Measurements from ENCODE around the gene ATG9A. TPM values are rescaled to one million over a fixed set of nuclear protein-coding genes. Genes with fewer than 3 reads are reported as not detected.
"Not testable (repeated sequence)": the region's sequence is repeated elsewhere in the genome, so short reads cannot be mapped to it uniquely, and the experiment has no call there.

The ATG9A gene
- total RNA-seq, 5 donors from 2014 or later (not counting 1 experiment from before 2014, with no cell fraction given), result 52.5 to 72.9 (median 57.6) TPM

DNA sequence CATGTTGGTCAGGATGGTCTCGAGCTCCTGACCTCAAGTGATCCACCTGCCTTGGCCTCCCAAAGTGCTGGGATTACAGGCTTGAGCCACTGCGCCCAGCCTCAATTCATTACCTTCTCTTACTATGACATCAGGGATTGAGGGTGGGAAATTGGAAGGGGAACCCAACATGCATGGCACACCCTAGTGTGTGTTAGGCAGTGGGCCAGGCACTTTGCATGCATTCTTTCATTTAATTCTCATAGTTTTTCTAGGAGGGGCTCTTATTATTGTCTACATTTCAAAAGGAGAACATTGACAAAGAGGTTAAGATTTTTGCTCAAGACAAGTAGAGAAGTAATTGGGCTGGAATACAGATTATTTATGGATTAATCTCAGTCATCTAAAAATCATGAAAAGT is 38.9 kb upstream of the ATG9A start:
- WGBS (ENCODE audit: insufficient coverage), result no CpG with 5 or more reads among the region's 2 CpGs
- Histone ChIP-seq H3K27ac (ENCODE audit: low read length) (no peak overlapping the region), H3K36me3 (ENCODE audit: control insufficient read depth in 2 of 2, extremely low read depth in 1 of 2, insufficient read depth in 1 of 2, low read length in 1 of 2) (no peaks in the 10 kb centered on the region), H3K27me3 (replicated peaks in 1 of 2; ENCODE audit: control insufficient read depth in 2 of 2, extremely low read depth in 1 of 2, insufficient read depth in 2 of 2, low read length in 1 of 2) (peaks cover 0 to 16% of the 10 kb centered on the region in 2 experiments), H3K9me3 (no peaks in the 10 kb centered on the region), H3K4me1 (ENCODE audit: control insufficient read depth in 1 of 2, extremely low read depth in 1 of 2, insufficient read depth in 2 of 2, low read length in 2 of 2) (no peaks in the 10 kb centered on the region), H3K4me3 (ENCODE audit: control insufficient read depth in 1 of 2, extremely low read depth in 1 of 2, low read length in 1 of 2) (no peak overlapping the region)
- Mint-ChIP-seq H3K9me3 (no peaks in the 10 kb centered on the region), H3K4me1 (no peaks in the 10 kb centered on the region), H3K4me3 (no peak overlapping the region), H3K27ac (no peak overlapping the region), H3K36me3 (no peaks in the 10 kb centered on the region), H3K27me3 (no peaks in the 10 kb centered on the region)
- ATAC-seq (replicated peaks in 1 of 4) (no peak), DNase-seq (no peak)
- ChIA-PET POLR2A (no interaction called here), CTCF (interaction anchor here in 1 of 2 donors (0.7 kb wide), 1 partner anchor 8 kb away, joined by 13 read pairs; no protein-coding TSS in a partner anchor)

DNA sequence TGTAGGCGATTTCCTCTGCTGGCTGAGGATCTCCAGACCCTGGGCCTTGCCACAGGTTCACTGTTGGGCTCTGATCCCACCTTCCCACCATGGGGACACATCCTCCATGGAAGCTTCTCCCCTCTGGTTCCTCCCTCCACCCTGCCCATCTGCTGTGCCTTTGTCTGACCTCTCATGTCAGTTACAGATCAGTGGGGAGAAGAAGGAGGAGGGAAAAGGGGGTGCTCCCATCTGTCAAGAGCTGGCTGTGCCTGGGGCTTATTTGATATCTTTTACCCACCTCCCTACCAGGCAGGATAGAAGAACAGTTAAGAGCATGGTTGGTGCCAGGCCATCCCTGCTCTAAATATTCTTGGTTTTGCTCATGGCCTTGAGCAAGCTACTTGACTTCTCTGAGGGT is 37.5 kb upstream of the ATG9A start:
- peaks cover 0 to 1% (median 0%) of the 10 kb centered on the region in 3 donors for H3K4me1 Mint-ChIP-seq
- no peak overlapping the region for H3K4me3 ChIP-seq (ENCODE audit: control insufficient read depth in 1 of 2, extremely low read depth in 1 of 2, low read length in 1 of 2)
- CTCF ChIA-PET, result no interaction called here
- no peaks in the 10 kb centered on the region for H3K9me3 Mint-ChIP-seq
- peaks cover 0 to 14% of the 10 kb centered on the region in 2 experiments for H3K27me3 ChIP-seq (replicated peaks in 1 of 2; ENCODE audit: control insufficient read depth in 2 of 2, extremely low read depth in 1 of 2, insufficient read depth in 2 of 2, low read length in 1 of 2)
- no peak for ATAC-seq (replicated peaks in 1 of 4)
- H3K36me3 ChIP-seq (ENCODE audit: control insufficient read depth in 2 of 2, extremely low read depth in 1 of 2, insufficient read depth in 1 of 2, low read length in 1 of 2), result no peaks in the 10 kb centered on the region
- no peak overlapping the region for H3K27ac Mint-ChIP-seq
- no peaks in the 10 kb centered on the region for H3K9me3 ChIP-seq
- H3K36me3 Mint-ChIP-seq, result no peaks in the 10 kb centered on the region
- no peaks in the 10 kb centered on the region for H3K4me1 ChIP-seq (ENCODE audit: control insufficient read depth in 1 of 2, extremely low read depth in 1 of 2, insufficient read depth in 2 of 2, low read length in 2 of 2)
- no peak for DNase-seq
- H3K4me3 Mint-ChIP-seq, result no peak overlapping the region
- POLR2A ChIA-PET, result no interaction called here
- no peaks in the 10 kb centered on the region for H3K27me3 Mint-ChIP-seq
- no peak overlapping the region for H3K27ac ChIP-seq (ENCODE audit: low read length)
- WGBS (ENCODE audit: insufficient coverage), result no CpG with 5 or more reads among the region's 1 CpG

- ChIA-PET CTCF (interaction anchor here in 1 of 2 donors (0.7 kb wide), 1 partner anchor 61 kb away, joined by 3 read pairs; no protein-coding TSS in a partner anchor), POLR2A (no interaction called here)
- peaks cover 0 to 8% (median 0%) of the 10 kb centered on the region in 3 donors for H3K4me1 Mint-ChIP-seq
- H3K4me3 ChIP-seq (ENCODE audit: control insufficient read depth in 1 of 2, extremely low read depth in 1 of 2, low read length in 1 of 2), result no peak overlapping the region
- peaks cover 0 to 10% of the 10 kb centered on the region in 2 experiments for H3K27me3 ChIP-seq (replicated peaks in 1 of 2; ENCODE audit: control insufficient read depth in 2 of 2, extremely low read depth in 1 of 2, insufficient read depth in 2 of 2, low read length in 1 of 2)
- no peak overlapping the region for H3K27ac ChIP-seq (ENCODE audit: low read length)
- H3K9me3 ChIP-seq, result no peaks in the 10 kb centered on the region
- H3K4me1 ChIP-seq (ENCODE audit: control insufficient read depth in 1 of 2, extremely low read depth in 1 of 2, insufficient read depth in 2 of 2, low read length in 2 of 2), result no peaks in the 10 kb centered on the region
- 68% methylated on average over 2 of the region's 5 CpGs for WGBS (ENCODE audit: insufficient coverage)
- no peak overlapping the region for H3K4me3 Mint-ChIP-seq
- no peaks in the 10 kb centered on the region for H3K27me3 Mint-ChIP-seq
- no peak overlapping the region for H3K27ac Mint-ChIP-seq
- ATAC-seq (replicated peaks in 1 of 4) (no peak), DNase-seq (no peak)
- no peaks in the 10 kb centered on the region for H3K36me3 Mint-ChIP-seq
- no peaks in the 10 kb centered on the region for H3K36me3 ChIP-seq (ENCODE audit: control insufficient read depth in 2 of 2, extremely low read depth in 1 of 2, insufficient read depth in 1 of 2, low read length in 1 of 2)
- H3K9me3 Mint-ChIP-seq, result no peaks in the 10 kb centered on the region
Observed at GRCh38 chr2:219266232-219266631, 36.8 kb upstream of the ATG9A start.

GRCh38 chr2:219261024-219261855 is 31.8 kb upstream of the ATG9A start:
- CTCF ChIA-PET, result interaction anchor here in 1 of 2 donors (0.5 to 1.3 kb wide), 2 partner anchors 34 to 968 kb away, joined by 3 to 4 read pairs; no protein-coding TSS in a partner anchor
- H3K27ac ChIP-seq (ENCODE audit: low read length), result no peak overlapping the region
- DNase-seq, result no peak
- H3K4me1 ChIP-seq (ENCODE audit: control insufficient read depth in 1 of 2, extremely low read depth in 1 of 2, insufficient read depth in 2 of 2, low read length in 2 of 2), result no peaks in the 10 kb centered on the region
- Mint-ChIP-seq H3K27ac (no peak overlapping the region), H3K36me3 (no peaks in the 10 kb centered on the region), H3K9me3 (no peaks in the 10 kb centered on the region), H3K27me3 (peaks cover 3 to 7% of the 10 kb centered on the region in 2 donors), H3K4me3 (no peak overlapping the region), H3K4me1 (peaks cover 0 to 12% (median 3%) of the 10 kb centered on the region in 3 donors)
- ATAC-seq (replicated peaks in 1 of 4), result no peak
- no peak overlapping the region for H3K4me3 ChIP-seq (ENCODE audit: control insufficient read depth in 1 of 2, extremely low read depth in 1 of 2, low read length in 1 of 2)
- H3K36me3 ChIP-seq (ENCODE audit: control insufficient read depth in 2 of 2, extremely low read depth in 1 of 2, insufficient read depth in 1 of 2, low read length in 1 of 2), result no peaks in the 10 kb centered on the region
- 70% methylated on average over 2 of the region's 5 CpGs for WGBS (ENCODE audit: insufficient coverage)
- no peaks in the 10 kb centered on the region for H3K27me3 ChIP-seq (replicated peaks in 1 of 2; ENCODE audit: control insufficient read depth in 2 of 2, extremely low read depth in 1 of 2, insufficient read depth in 2 of 2, low read length in 1 of 2)
- POLR2A ChIA-PET, result interaction anchor here in 1 of 2 donors (0.6 to 1.4 kb wide), 4 partner anchors 11 to 957 kb away, joined by 3 to 6 read pairs (median 3); no protein-coding TSS in a partner anchor
- H3K9me3 ChIP-seq, result no peaks in the 10 kb centered on the region

DNA sequence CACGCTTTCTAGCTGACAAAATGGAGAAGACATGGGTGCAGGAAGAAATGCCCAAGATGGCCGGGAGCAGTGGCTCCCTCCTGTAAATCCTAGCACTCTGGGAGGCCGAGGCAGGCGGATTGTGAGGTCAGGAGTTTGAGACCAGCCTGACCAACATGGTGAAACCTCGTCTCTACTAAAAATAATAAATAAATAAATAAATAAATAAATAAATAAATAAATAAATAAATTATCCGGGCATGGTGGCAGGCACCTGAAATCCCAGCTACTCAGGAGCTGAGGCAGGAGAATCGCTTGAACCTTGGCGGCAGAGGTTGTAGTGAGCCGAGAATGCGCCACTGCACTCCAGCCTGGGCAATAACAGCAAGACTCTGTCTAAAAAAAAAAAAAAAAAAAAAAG is 29.5 kb upstream of the ATG9A start:
- ChIA-PET POLR2A (interaction anchor here in 1 of 2 donors (0.7 kb wide), 1 partner anchor 208 kb away, joined by 4 read pairs; no protein-coding TSS in a partner anchor), CTCF (interaction anchor here (0.6 to 1.1 kb wide), 8 partner anchors 9 to 796 kb away, joined by 3 to 7 read pairs (median 3); partner anchors contain the start of genes BCS1L (in 1 of the 2), DNAJB2 (in 1 of the 2) and ZNF142 (in 1 of the 2))
- H3K27ac Mint-ChIP-seq; H3K27me3 ChIP-seq (replicated peaks in 1 of 2; ENCODE audit: control insufficient read depth in 2 of 2, extremely low read depth in 1 of 2, insufficient read depth in 2 of 2, low read length in 1 of 2); H3K9me3 ChIP-seq; H3K4me3 Mint-ChIP-seq; H3K4me3 ChIP-seq (ENCODE audit: control insufficient read depth in 1 of 2, extremely low read depth in 1 of 2, low read length in 1 of 2); H3K27me3 Mint-ChIP-seq; H3K36me3 ChIP-seq (ENCODE audit: control insufficient read depth in 2 of 2, extremely low read depth in 1 of 2, insufficient read depth in 1 of 2, low read length in 1 of 2); ATAC-seq (replicated peaks in 1 of 4); DNase-seq; H3K36me3 Mint-ChIP-seq; H3K27ac ChIP-seq (ENCODE audit: low read length); H3K9me3 Mint-ChIP-seq: not testable (repeated sequence)
- 93% methylated on average over 3 of the region's 10 CpGs for WGBS (ENCODE audit: insufficient coverage)
- peaks cover 0 to 12% of the 10 kb centered on the region in 2 experiments for H3K4me1 ChIP-seq (ENCODE audit: control insufficient read depth in 1 of 2, extremely low read depth in 1 of 2, insufficient read depth in 2 of 2, low read length in 2 of 2)
- H3K4me1 Mint-ChIP-seq, result peaks cover 11 to 20% (median 14%) of the 10 kb centered on the region in 3 donors

- Mint-ChIP-seq H3K4me3 (peak overlapping the region; percentile 75 to 96 (median 83)), H3K4me1 (peaks cover 40 to 41% (median 41%) of the 10 kb centered on the region in 3 donors), H3K9me3 (no peaks in the 10 kb centered on the region), H3K27me3 (peaks cover 1 to 3% of the 10 kb centered on the region in 2 donors), H3K27ac (peak overlapping the region; percentile 88 to 98), H3K36me3 (peaks cover 24% of the 10 kb centered on the region)
- Histone ChIP-seq H3K4me3 (ENCODE audit: control insufficient read depth in 1 of 2, extremely low read depth in 1 of 2, low read length in 1 of 2) (peak overlapping the region; percentile 95 to 99), H3K36me3 (ENCODE audit: control insufficient read depth in 2 of 2, extremely low read depth in 1 of 2, insufficient read depth in 1 of 2, low read length in 1 of 2) (peaks cover 13 to 25% of the 10 kb centered on the region in 2 donors), H3K4me1 (ENCODE audit: control insufficient read depth in 1 of 2, extremely low read depth in 1 of 2, insufficient read depth in 2 of 2, low read length in 2 of 2) (peaks cover 20 to 40% of the 10 kb centered on the region in 2 experiments), H3K9me3 (no peaks in the 10 kb centered on the region), H3K27ac (ENCODE audit: low read length) (peak overlapping the region; percentile 94), H3K27me3 (replicated peaks in 1 of 2; ENCODE audit: control insufficient read depth in 2 of 2, extremely low read depth in 1 of 2, insufficient read depth in 2 of 2, low read length in 1 of 2) (no peaks in the 10 kb centered on the region)
- ChIA-PET POLR2A (interaction anchor here (0.6 to 2.7 kb wide), 10 partner anchors 10 to 968 kb away, joined by 3 to 32 read pairs (median 7); partner anchors contain the start of genes GLB1L (in 2 of the 2), STK16 (in 2 of the 2), ANKZF1 (in 1 of the 2) and ATG9A (in 1 of the 2)), CTCF (interaction anchor here (0.6 to 2.7 kb wide), 18 partner anchors 8 to 78 kb away, joined by 3 to 38 read pairs (median 5); partner anchors contain the start of genes ANKZF1 (in 1 of the 2), ATG9A (in 1 of the 2), CNPPD1 (in 1 of the 2) and DNAJB2 (in 1 of the 2))
- peak in 19 of 35 experiments; percentile 17 to 72 (median 36) for DNase-seq
- WGBS (ENCODE audit: insufficient coverage), result 10% methylated on average over 6 of the region's 12 CpGs
- peak; percentile 18 to 33 (median 21) for ATAC-seq (replicated peaks in 1 of 4)
Observed at GRCh38 chr2:219254590-219255201, 25.3 kb upstream of the ATG9A start.

Data from T-cell (primary cell).